Fibroblast of villous mesenchyme (primary cell): ENCODE data around the gene SPATA12. TPM values are rescaled to one million over a fixed set of nuclear protein-coding genes. Genes with fewer than 3 reads are reported as not detected.

ENCODE experiments used
- DNase-seq: peaks from one replicate; pipeline ENCODE4 v3.0.0-alpha.2; 2010; ENCODE audit warnings: low read depth
- H3K4me3 ChIP-seq: 2 replicates; pipeline ENCODE4 v1.5.1; 2011; ENCODE audit warnings: low read depth, mild to moderate bottlenecking, low read length
- CTCF ChIP-seq: IDR thresholded peaks from 2 replicates; pipeline ENCODE4 v1.5.1; 2012; ENCODE audit warnings: low read depth, mild to moderate bottlenecking, low read length; ENCODE audit not compliant: insufficient read depth
- total RNA-seq: library from RNA; depleted of rRNA; stranded (reverse); fragments of >200 nt; gene quantifications from 2 replicates; pipeline ENCODE4 v1.2.3, GENCODE V29; 2012

SPATA12 gene
- total RNA-seq, 1 donor: not detected

- DNase-seq: no peak
- H3K4me3 ChIP-seq: no peak overlapping the region
- TF ChIP-seq CTCF: no peak
Observed at GRCh38 chr3:57069503-57069902, 9.0 kb downstream of the SPATA12 start.

GRCh38 chr3:57073628-57074027 is 13.2 kb downstream of the SPATA12 start:
- H3K4me3 ChIP-seq: no peak overlapping the region
- no peak for TF ChIP-seq CTCF
- no peak for DNase-seq

GRCh38 chr3:57074135-57074534 is 13.7 kb downstream of the SPATA12 start:
- no peak overlapping the region for H3K4me3 ChIP-seq
- no peak for TF ChIP-seq CTCF
- DNase-seq: no peak

GRCh38 chr3:57076422-57076951 is 16.0 kb downstream of the SPATA12 start:
- TF ChIP-seq CTCF: no peak
- no peak overlapping the region for H3K4me3 ChIP-seq
- DNase-seq: no peak

GRCh38 chr3:57077630-57078343 is 17.3 kb downstream of the SPATA12 start:
- H3K4me3 ChIP-seq: peak overlapping the region; percentile 70
- TF ChIP-seq CTCF: no peak
- no peak for DNase-seq

- no peak for TF ChIP-seq CTCF
- H3K4me3 ChIP-seq: peak overlapping the region; percentile 70
- peak; percentile 72 for DNase-seq
Observed at GRCh38 chr3:57078344-57078634, 17.8 kb downstream of the SPATA12 start.
